OCI-LY3 (cell line): ENCODE measurements around the gene LMNTD2.

Source experiments
- CTCF ChIP-seq: fragments of 200-600, 300-600 bp; sonication (generic); IDR thresholded peaks from 2 replicates; pipeline ENCODE4 v1.5.1; 2014; ENCODE audit warnings: antibody characterized with exemption, low read length, low read depth
- EZH2phosphoT487 ChIP-seq: fragments of 200-600 bp; shearing (Covaris generic); IDR thresholded peaks from 2 replicates; pipeline ENCODE4 v1.6.1; 2018; ENCODE audit warnings: antibody characterized with exemption, mixed run types, low read depth

GRCh38 chr11:573146-573759 is 12.7 kb upstream of the LMNTD2 start:
- TF ChIP-seq CTCF (no peak), EZH2phosphoT487 (no peak)
